OCI-LY7 (cell line): ENCODE measurements around the gene FAM193A. TPM values are rescaled to one million over a fixed set of nuclear protein-coding genes. Genes with fewer than 3 reads are reported as not detected.
"Not testable (repeated sequence)": the region's sequence is repeated elsewhere in the genome, so short reads cannot be mapped to it uniquely, and the experiment has no call there.

Experiments used
- BruUV-seq: library from RNA; stranded (reverse); fragments of 400-500 nt; replicated peaks from 2 replicates; lab custom pipeline; 2021; lab: Mats Ljungman, UMichigan
- CTCF ChIA-PET: fragments of 300-600 bp; sonication (Branson Sonifier 250); formaldehyde crosslinking; loops from one replicate; lab custom pipeline; 2022; ENCODE audit warnings: antibody characterized with exemption; ENCODE audit not compliant: unreplicated experiment; lab: Charles Lee
- POLR2A ChIA-PET: fragments of 300-600 bp; sonication (Branson Sonifier 250); formaldehyde crosslinking; loops from one replicate; lab custom pipeline; 2022; ENCODE audit warnings: antibody characterized with exemption; lab: Charles Lee
- DNase-seq: peaks from one replicate; pipeline ENCODE4 v3.0.0-alpha.2; 2015; ENCODE audit warnings: low spot score
- H2AFZ ChIP-seq: fragments of 200-600 bp; sonication (generic), shearing (Covaris generic); 2 replicates; pipeline ENCODE4 v1.6.1; 2014; ENCODE audit warnings: mild to moderate bottlenecking, antibody characterized with exemption, low read length, moderate library complexity
- H3K27ac ChIP-seq: fragments of 200-600 bp; sonication (generic); 2 replicates; pipeline ENCODE4 v1.5.1; 2014; ENCODE audit warnings: mixed run types, low read depth, mild to moderate bottlenecking, moderate library complexity, low read length, inconsistent platforms; ENCODE audit not compliant: poor library complexity, severe bottlenecking
- H3K36me3 ChIP-seq: fragments of 200-600 bp; sonication (generic); 2 replicates; pipeline ENCODE4 v1.6.1; 2014; ENCODE audit warnings: mild to moderate bottlenecking, antibody characterized with exemption, low read length, moderate library complexity, mixed read lengths; ENCODE audit not compliant: insufficient read depth
- H3K4me1 ChIP-seq: fragments of 200-600 bp; sonication (generic); 2 replicates; pipeline ENCODE4 v1.5.1; 2014; ENCODE audit warnings: mild to moderate bottlenecking, low read length; ENCODE audit not compliant: insufficient read depth, poor library complexity, severe bottlenecking
- H3K4me2 ChIP-seq: fragments of 200-600 bp; sonication (generic); 2 replicates; pipeline ENCODE4 v1.6.1; 2014; ENCODE audit warnings: mild to moderate bottlenecking, low read length
- H3K4me3 ChIP-seq: fragments of 200-600 bp; sonication (generic); 2 replicates; pipeline ENCODE4 v1.5.1; 2014; ENCODE audit warnings: mild to moderate bottlenecking, low read depth, low read length; ENCODE audit not compliant: poor library complexity, severe bottlenecking
- H3K79me2 ChIP-seq: fragments of 200-600 bp; sonication (generic); 2 replicates; pipeline ENCODE4 v1.6.1; 2016; ENCODE audit warnings: low read depth, mild to moderate bottlenecking, low read length, moderate library complexity, mixed read lengths; ENCODE audit not compliant: insufficient read depth
- H3K9me2 ChIP-seq: fragments of 200-600 bp; sonication (generic); 2 replicates; pipeline ENCODE4 v1.6.1; 2016; ENCODE audit warnings: mild to moderate bottlenecking, low read length, mixed read lengths; ENCODE audit not compliant: insufficient read depth
- H3K9me3 ChIP-seq: fragments of 200-600 bp; sonication (generic); 2 replicates; pipeline ENCODE4 v1.6.1; 2014; ENCODE audit warnings: mild to moderate bottlenecking, mixed run types, low read length, mixed read lengths
- H4K20me1 ChIP-seq: fragments of 200-600 bp; sonication (generic); 2 replicates; pipeline ENCODE4 v1.6.1; 2014; ENCODE audit warnings: mild to moderate bottlenecking, antibody characterized with exemption, low read length, moderate library complexity, mixed read lengths; ENCODE audit not compliant: insufficient read depth
- CTCF ChIP-seq: fragments of 200-600 bp; sonication (generic); conservative IDR thresholded peaks from 2 replicates; pipeline ENCODE4 v1.5.1; 2014; ENCODE audit warnings: mild to moderate bottlenecking, antibody characterized with exemption, low read length, moderate library complexity, mixed read lengths
- EZH2phosphoT487 ChIP-seq: fragments of 200-600 bp; sonication (generic); IDR thresholded peaks from 2 replicates; pipeline ENCODE4 v1.6.1; 2018; ENCODE audit warnings: low read depth, borderline replicate concordance, mild to moderate bottlenecking, mixed run types, antibody characterized with exemption, low read length, moderate library complexity, mixed read lengths
- intact Hi-C: fragments of 100-400 bp; cut with micrococcal nuclease; formaldehyde crosslinking; loops from one replicate; pipeline ENCODE4 v1.10.0; 2022; ENCODE audit not compliant: unreplicated experiment
- total RNA-seq, 2 experiments: library from RNA; depleted of rRNA in 1 of 2; stranded (reverse); fragments of >200 nt in 1 of 2; shearing (Covaris generic) in 1 of 2; gene quantifications; 2 replicates each; pipeline ENCODE4 v1.2.3, GENCODE V29; 2014 to 2022

FAM193A gene
- total RNA-seq, 2 experiments from 2014 or later: 17.8 to 36.7 TPM

DNA sequence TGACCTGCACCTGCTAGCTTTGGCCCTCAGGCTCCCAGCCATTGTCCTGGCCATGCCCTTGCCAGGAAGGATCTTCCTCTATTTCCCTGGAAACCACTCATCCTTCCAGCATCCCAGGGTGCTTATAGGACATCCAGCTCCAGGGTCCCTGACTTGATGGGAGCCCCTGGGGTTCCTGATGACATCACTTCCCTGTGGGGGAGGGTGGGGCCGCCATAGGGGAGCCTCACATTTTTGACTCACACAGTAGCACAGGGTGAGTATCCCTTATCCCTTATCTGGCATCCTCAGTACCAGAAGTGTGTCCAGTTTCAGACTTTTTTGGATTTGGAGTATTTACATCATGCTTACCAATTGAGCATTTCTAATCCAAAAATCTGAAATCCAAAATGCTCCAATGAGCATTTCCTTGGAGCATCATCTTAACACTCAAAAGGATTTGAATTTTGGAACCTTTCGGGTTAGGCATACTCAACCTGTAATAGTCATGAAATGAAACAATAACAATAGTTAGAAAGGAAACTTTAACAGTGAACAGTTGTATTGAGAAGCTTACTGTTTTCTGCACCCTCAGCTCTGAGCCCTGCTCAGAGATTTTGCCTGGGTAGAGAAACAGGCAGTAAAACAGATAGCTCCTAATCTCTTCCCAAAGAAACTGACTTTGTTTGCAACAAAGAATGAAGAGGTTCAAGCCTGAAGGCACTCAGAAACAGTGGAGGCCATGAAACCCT lies 197.6 kb downstream of the FAM193A start:
- Histone ChIP-seq H2AFZ (no peak overlapping the region), H3K4me3 (no peak overlapping the region), H3K4me1 (no peaks in the 10 kb centered on the region), H4K20me1 (no peaks in the 10 kb centered on the region), H3K4me2 (no peak overlapping the region), H3K79me2 (no peaks in the 10 kb centered on the region), H3K9me2 (no peaks in the 10 kb centered on the region), H3K27ac (no peak overlapping the region), H3K36me3 (peaks cover 23% of the 10 kb centered on the region), H3K9me3 (no peaks in the 10 kb centered on the region)
- no peak for TF ChIP-seq CTCF
- TF ChIP-seq EZH2phosphoT487: no peak
- no TSS peak for BruUV-seq
- ChIA-PET CTCF (no interaction called here), POLR2A (no interaction called here)
- no peak for DNase-seq
- intact Hi-C loops: no loop called here

GRCh38 chr4:2734612-2735011 lies 198.2 kb downstream of the FAM193A start:
- H3K27ac ChIP-seq: no peak overlapping the region
- no peaks in the 10 kb centered on the region for H3K4me1 ChIP-seq
- intact Hi-C loops: no loop called here
- no peak for TF ChIP-seq EZH2phosphoT487
- no peak for TF ChIP-seq CTCF
- peaks cover 17% of the 10 kb centered on the region for H3K36me3 ChIP-seq
- H3K79me2 ChIP-seq: no peaks in the 10 kb centered on the region
- H3K9me2 ChIP-seq: no peaks in the 10 kb centered on the region
- H2AFZ ChIP-seq: no peak overlapping the region
- ChIA-PET POLR2A (no interaction called here), CTCF (no interaction called here)
- no TSS peak for BruUV-seq
- DNase-seq: no peak
- H3K4me2 ChIP-seq: no peak overlapping the region
- H3K4me3 ChIP-seq: no peak overlapping the region
- H3K9me3 ChIP-seq: no peaks in the 10 kb centered on the region
- no peaks in the 10 kb centered on the region for H4K20me1 ChIP-seq

DNA sequence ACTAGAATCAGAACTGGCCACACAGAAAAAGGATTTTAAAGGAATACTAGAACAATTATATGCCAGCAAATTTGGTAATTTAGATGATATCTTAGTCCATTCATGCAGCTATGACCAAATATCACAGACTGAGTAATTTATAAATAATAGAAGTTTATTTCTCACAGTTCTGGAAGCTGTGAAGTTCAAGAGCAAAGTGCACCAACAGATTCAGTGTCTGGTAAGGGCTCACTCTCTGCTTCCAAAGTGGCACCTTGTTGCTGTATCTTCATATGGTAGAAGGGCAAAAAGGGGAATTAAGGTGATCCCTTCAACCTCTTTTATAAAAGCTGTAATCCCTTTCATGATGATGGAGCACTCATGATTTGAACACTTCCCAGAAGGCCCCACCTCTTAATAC lies 199.4 kb downstream of the FAM193A start:
- ChIA-PET POLR2A (interaction anchor here (0.6 kb wide), 1 partner anchor 50 kb away, joined by 4 read pairs; no protein-coding TSS in a partner anchor), CTCF (no interaction called here)
- no TSS peak for BruUV-seq
- Histone ChIP-seq H3K9me2 (no peaks in the 10 kb centered on the region), H3K79me2 (no peaks in the 10 kb centered on the region), H3K4me2 (no peak overlapping the region), H3K9me3 (no peaks in the 10 kb centered on the region), H3K27ac (no peak overlapping the region), H3K4me3 (no peak overlapping the region), H4K20me1 (no peaks in the 10 kb centered on the region), H3K4me1 (no peaks in the 10 kb centered on the region), H3K36me3 (peaks cover 16% of the 10 kb centered on the region), H2AFZ (no peak overlapping the region)
- TF ChIP-seq CTCF (no peak), EZH2phosphoT487 (no peak)
- DNase-seq: no peak
- intact Hi-C loops: no loop called here

DNA sequence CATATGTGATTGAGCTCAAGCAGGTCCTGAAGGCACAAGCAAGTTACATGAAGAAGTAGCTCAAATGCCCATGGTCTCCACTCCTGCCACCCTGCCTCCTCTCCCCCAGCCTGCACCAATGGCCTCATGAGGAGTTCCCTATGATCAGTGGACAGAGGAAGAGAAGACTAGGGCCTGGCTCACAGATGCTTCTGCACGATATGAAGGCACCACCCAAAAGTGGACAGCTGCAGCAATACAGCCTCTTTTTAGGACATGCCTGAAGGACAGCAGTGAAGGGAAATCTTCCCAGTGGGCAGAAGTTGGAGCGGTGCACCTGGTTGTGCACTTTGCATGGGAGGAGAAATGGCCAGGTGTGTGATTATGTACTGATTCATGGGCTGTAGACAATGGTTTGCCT lies 201.8 kb downstream of the FAM193A start:
- POLR2A ChIA-PET, BruUV-seq: not testable (repeated sequence)
- H3K36me3 ChIP-seq: peaks cover 25% of the 10 kb centered on the region

More for the DNA sequence above, 201.8 kb downstream of the FAM193A start:
- intact Hi-C loops, H3K27ac ChIP-seq, H4K20me1 ChIP-seq, H2AFZ ChIP-seq, H3K9me3 ChIP-seq, H3K79me2 ChIP-seq, H3K4me1 ChIP-seq, DNase-seq, H3K9me2 ChIP-seq, CTCF ChIA-PET, H3K4me2 ChIP-seq, H3K4me3 ChIP-seq: not testable (repeated sequence)
